Karpas-422 (cell line): Measurements from ENCODE around the gene NKPD1. TPM values are rescaled to one million over a fixed set of nuclear protein-coding genes. Genes with fewer than 3 reads are reported as not detected.

Experiments used
- DNase-seq: peaks from one replicate; pipeline ENCODE4 v3.0.0-alpha.2; 2015
- H2AFZ ChIP-seq: fragments of 200-600 bp; sonication (generic); 2 replicates; pipeline ENCODE4 v1.6.1; 2014; ENCODE audit warnings: antibody characterized with exemption, low read length, mixed read lengths
- H3K27ac ChIP-seq: fragments of 200-600 bp; sonication (generic); 2 replicates; pipeline ENCODE4 v1.5.1; 2014; ENCODE audit warnings: mild to moderate bottlenecking, low read length, moderate library complexity
- H3K27me3 ChIP-seq: fragments of 200-600 bp; sonication (generic); 2 replicates; pipeline ENCODE4 v1.6.1; 2014; ENCODE audit warnings: low read length, mixed read lengths
- H3K36me3 ChIP-seq: fragments of 200-600 bp; sonication (generic); 2 replicates; pipeline ENCODE4 v1.6.1; 2014; ENCODE audit warnings: low read length, mixed read lengths; ENCODE audit not compliant: insufficient read depth
- H3K4me1 ChIP-seq: fragments of 200-600 bp; sonication (generic); 2 replicates; pipeline ENCODE4 v1.6.1; 2014; ENCODE audit warnings: mild to moderate bottlenecking, low read length, mixed read lengths
- H3K4me2 ChIP-seq: fragments of 200-600 bp; sonication (generic); 2 replicates; pipeline ENCODE4 v1.6.1; 2014; ENCODE audit warnings: low read length, low read depth, mild to moderate bottlenecking; ENCODE audit not compliant: poor library complexity, severe bottlenecking
- H3K4me3 ChIP-seq: fragments of 200-600 bp; sonication (generic); 2 replicates; pipeline ENCODE4 v1.5.1; 2014; ENCODE audit warnings: mild to moderate bottlenecking, antibody characterized with exemption, low read length, mixed read lengths
- H3K79me2 ChIP-seq: fragments of 200-600 bp; sonication (generic); 2 replicates; pipeline ENCODE4 v1.6.1; 2014; ENCODE audit warnings: mild to moderate bottlenecking, low read length, mixed read lengths
- H3K9ac ChIP-seq: fragments of 200-600 bp; sonication (generic); 2 replicates; pipeline ENCODE4 v1.6.0; 2014; ENCODE audit warnings: low read length
- H3K9me2 ChIP-seq: fragments of 200-600 bp; sonication (generic), shearing (Covaris generic); replicated peaks from 2 replicates; pipeline ENCODE4 v1.6.0; 2014; ENCODE audit warnings: mild to moderate bottlenecking, low read length, moderate library complexity; ENCODE audit not compliant: insufficient read depth
- H3K9me3 ChIP-seq: fragments of 300-700, 200-600 bp; sonication (generic); 2 replicates; pipeline ENCODE4 v1.6.1; 2014; ENCODE audit warnings: low read length, mixed read lengths
- H4K20me1 ChIP-seq: fragments of 200-600 bp; sonication (generic); 2 replicates; pipeline ENCODE4 v1.6.1; 2014; ENCODE audit warnings: mild to moderate bottlenecking, antibody characterized with exemption, low read length, low read depth; ENCODE audit not compliant: insufficient read depth
- total RNA-seq: library from RNA; depleted of rRNA; stranded (reverse); fragments of >200 nt; shearing (Covaris generic); gene quantifications from 2 replicates; pipeline ENCODE4 v1.2.3, GENCODE V29; 2014; ENCODE audit warnings: low replicate concordance

NKPD1 gene
- total RNA-seq, 1 experiment from 2014 or later: not detected

- H3K9me3 ChIP-seq: no peaks in the 10 kb centered on the region
- H3K9ac ChIP-seq: no peak overlapping the region
- H3K4me3 ChIP-seq: no peak overlapping the region
- H2AFZ ChIP-seq: no peak overlapping the region
- peaks cover 20% of the 10 kb centered on the region for H3K79me2 ChIP-seq
- no peak overlapping the region for H3K4me2 ChIP-seq
- no peaks in the 10 kb centered on the region for H3K36me3 ChIP-seq
- H3K9me2 ChIP-seq: no peaks in the 10 kb centered on the region
- H3K4me1 ChIP-seq: peaks cover 15% of the 10 kb centered on the region
- H3K27me3 ChIP-seq: no peaks in the 10 kb centered on the region
- DNase-seq: no peak
- no peak overlapping the region for H3K27ac ChIP-seq
- no peaks in the 10 kb centered on the region for H4K20me1 ChIP-seq
These were observed 18.6 kb downstream of the NKPD1 start for GRCh38 chr19:45142016-45142725.

- no peaks in the 10 kb centered on the region for H3K36me3 ChIP-seq
- H3K9ac ChIP-seq: no peak overlapping the region
- no peaks in the 10 kb centered on the region for H3K9me3 ChIP-seq
- H3K9me2 ChIP-seq: no peaks in the 10 kb centered on the region
- H3K27ac ChIP-seq: no peak overlapping the region
- H3K27me3 ChIP-seq: no peaks in the 10 kb centered on the region
- no peak overlapping the region for H3K4me3 ChIP-seq
- H2AFZ ChIP-seq: no peak overlapping the region
- H3K4me1 ChIP-seq: peaks cover 24% of the 10 kb centered on the region
- H3K79me2 ChIP-seq: peaks cover 21% of the 10 kb centered on the region
- DNase-seq: no peak
- no peak overlapping the region for H3K4me2 ChIP-seq
- H4K20me1 ChIP-seq: no peaks in the 10 kb centered on the region
These were observed 19.4 kb downstream of the NKPD1 start for GRCh38 chr19:45141203-45141900.

- Histone ChIP-seq H3K4me3 (no peak overlapping the region), H3K9ac (no peak overlapping the region)
These were observed 20.2 kb downstream of the NKPD1 start for GRCh38 chr19:45140533-45140932.

GRCh38 chr19:45140144-45140503 is 20.7 kb downstream of the NKPD1 start:
- Histone ChIP-seq H3K9ac (no peak overlapping the region), H3K27ac (no peak overlapping the region), H3K27me3 (no peaks in the 10 kb centered on the region), H3K36me3 (no peaks in the 10 kb centered on the region), H3K4me2 (no peak overlapping the region), H3K9me2 (no peaks in the 10 kb centered on the region), H3K4me1 (peaks cover 36% of the 10 kb centered on the region), H4K20me1 (no peaks in the 10 kb centered on the region), H3K79me2 (peaks cover 31% of the 10 kb centered on the region), H2AFZ (no peak overlapping the region), H3K9me3 (no peaks in the 10 kb centered on the region), H3K4me3 (no peak overlapping the region)
- no peak for DNase-seq

More at GRCh38 chr19:45140533-45140932, 20.2 kb downstream of the NKPD1 start:
- H3K36me3 ChIP-seq: no peaks in the 10 kb centered on the region
- H3K27ac ChIP-seq: no peak overlapping the region
- no peaks in the 10 kb centered on the region for H3K27me3 ChIP-seq
- no peak overlapping the region for H2AFZ ChIP-seq
- H3K4me2 ChIP-seq: no peak overlapping the region
- H3K9me3 ChIP-seq: no peaks in the 10 kb centered on the region
- no peaks in the 10 kb centered on the region for H4K20me1 ChIP-seq
- no peaks in the 10 kb centered on the region for H3K9me2 ChIP-seq
- peaks cover 27% of the 10 kb centered on the region for H3K79me2 ChIP-seq
- peaks cover 32% of the 10 kb centered on the region for H3K4me1 ChIP-seq
- DNase-seq: no peak

- no peak overlapping the region for H2AFZ ChIP-seq
- no peaks in the 10 kb centered on the region for H3K27me3 ChIP-seq
- no peaks in the 10 kb centered on the region for H3K9me2 ChIP-seq
- H3K36me3 ChIP-seq: no peaks in the 10 kb centered on the region
- peak overlapping the region; percentile 88; the same call in 1 of the 2 replicates for H3K27ac ChIP-seq
- H3K9me3 ChIP-seq: no peaks in the 10 kb centered on the region
- peaks cover 37% of the 10 kb centered on the region for H3K79me2 ChIP-seq
- DNase-seq: no peak
- H3K9ac ChIP-seq: no peak overlapping the region
- no peaks in the 10 kb centered on the region for H4K20me1 ChIP-seq
- no peak overlapping the region for H3K4me2 ChIP-seq
- no peak overlapping the region for H3K4me3 ChIP-seq
- H3K4me1 ChIP-seq: peaks cover 42% of the 10 kb centered on the region
These were observed 21.3 kb downstream of the NKPD1 start for GRCh38 chr19:45139286-45140143.

- H3K4me3 ChIP-seq: peak overlapping the region; percentile 51; the same call in 1 of the 2 replicates
- no peak overlapping the region for H2AFZ ChIP-seq
- H3K27me3 ChIP-seq: no peaks in the 10 kb centered on the region
- no peaks in the 10 kb centered on the region for H3K9me3 ChIP-seq
- no peaks in the 10 kb centered on the region for H3K9me2 ChIP-seq
- no peaks in the 10 kb centered on the region for H3K36me3 ChIP-seq
- H3K79me2 ChIP-seq: peaks cover 44% of the 10 kb centered on the region
- peak overlapping the region; percentile 88 for H3K27ac ChIP-seq
- H3K4me2 ChIP-seq: peak overlapping the region; percentile 64
- peaks cover 54% of the 10 kb centered on the region for H3K4me1 ChIP-seq
- no peaks in the 10 kb centered on the region for H4K20me1 ChIP-seq
- no peak for DNase-seq
- peak overlapping the region; percentile 68 for H3K9ac ChIP-seq
These were observed 22.5 kb downstream of the NKPD1 start for GRCh38 chr19:45138303-45138751.

- peak overlapping the region; percentile 51 for H3K4me3 ChIP-seq
- no peaks in the 10 kb centered on the region for H3K9me2 ChIP-seq
- peaks cover 50% of the 10 kb centered on the region for H3K79me2 ChIP-seq
- H3K9me3 ChIP-seq: no peaks in the 10 kb centered on the region
- no peaks in the 10 kb centered on the region for H4K20me1 ChIP-seq
- peak overlapping the region; percentile 64 for H3K4me2 ChIP-seq
- H3K27me3 ChIP-seq: no peaks in the 10 kb centered on the region
- H2AFZ ChIP-seq: no peak overlapping the region
- DNase-seq: peak; percentile 89
- H3K9ac ChIP-seq: peak overlapping the region; percentile 68
- no peaks in the 10 kb centered on the region for H3K36me3 ChIP-seq
- H3K4me1 ChIP-seq: peaks cover 55% of the 10 kb centered on the region
- H3K27ac ChIP-seq: peak overlapping the region; percentile 88
These were observed 23.5 kb downstream of the NKPD1 start for GRCh38 chr19:45137179-45137761.
